ENCODE results near the gene RBCK1.

RBCK1 gene

DNA sequence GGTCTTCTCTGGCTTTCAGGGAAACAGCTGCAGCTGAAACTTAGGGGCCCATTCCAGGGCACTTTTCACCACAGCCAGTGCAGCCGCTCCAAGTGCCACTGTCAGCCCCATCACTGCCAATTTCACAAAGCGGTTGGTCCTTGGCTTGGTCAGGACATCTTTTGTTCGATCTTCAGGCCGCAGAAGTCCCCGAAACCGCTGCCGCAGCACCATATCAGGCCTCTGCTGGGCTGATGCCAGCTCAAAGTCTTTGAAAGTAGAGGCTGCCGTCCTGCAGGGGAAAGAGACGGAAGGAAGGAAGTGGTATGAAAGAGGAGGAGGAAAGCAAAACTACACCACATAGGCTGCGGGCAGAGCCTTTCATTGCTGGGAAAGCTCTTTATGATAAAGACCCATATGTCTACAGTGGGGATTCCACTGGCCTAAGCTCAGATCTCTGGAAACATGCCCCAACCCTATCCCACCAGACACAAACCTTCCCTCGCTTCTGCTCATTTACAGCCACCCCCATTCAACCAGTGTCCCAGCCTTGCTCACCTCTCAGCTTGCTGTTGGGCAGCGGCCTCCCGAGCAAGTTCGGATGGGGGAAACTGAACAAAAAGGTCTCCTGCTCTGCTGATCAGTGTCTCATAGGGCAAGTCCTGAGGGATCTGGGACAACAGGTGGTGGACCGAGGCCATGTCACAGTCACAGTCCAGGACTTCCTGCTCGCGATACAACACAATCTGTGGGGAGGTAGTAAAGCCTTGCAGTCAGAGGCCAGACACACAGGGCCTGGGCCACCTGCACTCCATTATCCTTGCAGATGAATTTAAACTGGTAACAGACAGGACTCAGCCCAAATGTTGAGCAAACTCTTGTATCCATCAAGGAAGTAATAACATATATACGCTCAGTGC, 30.7 kb downstream of the RBCK1 start:
- H3K4me3 ChIP-seq (ENCODE audit: low read depth, low read length) = no peak overlapping the region
- TF ChIP-seq, protein P1, sequence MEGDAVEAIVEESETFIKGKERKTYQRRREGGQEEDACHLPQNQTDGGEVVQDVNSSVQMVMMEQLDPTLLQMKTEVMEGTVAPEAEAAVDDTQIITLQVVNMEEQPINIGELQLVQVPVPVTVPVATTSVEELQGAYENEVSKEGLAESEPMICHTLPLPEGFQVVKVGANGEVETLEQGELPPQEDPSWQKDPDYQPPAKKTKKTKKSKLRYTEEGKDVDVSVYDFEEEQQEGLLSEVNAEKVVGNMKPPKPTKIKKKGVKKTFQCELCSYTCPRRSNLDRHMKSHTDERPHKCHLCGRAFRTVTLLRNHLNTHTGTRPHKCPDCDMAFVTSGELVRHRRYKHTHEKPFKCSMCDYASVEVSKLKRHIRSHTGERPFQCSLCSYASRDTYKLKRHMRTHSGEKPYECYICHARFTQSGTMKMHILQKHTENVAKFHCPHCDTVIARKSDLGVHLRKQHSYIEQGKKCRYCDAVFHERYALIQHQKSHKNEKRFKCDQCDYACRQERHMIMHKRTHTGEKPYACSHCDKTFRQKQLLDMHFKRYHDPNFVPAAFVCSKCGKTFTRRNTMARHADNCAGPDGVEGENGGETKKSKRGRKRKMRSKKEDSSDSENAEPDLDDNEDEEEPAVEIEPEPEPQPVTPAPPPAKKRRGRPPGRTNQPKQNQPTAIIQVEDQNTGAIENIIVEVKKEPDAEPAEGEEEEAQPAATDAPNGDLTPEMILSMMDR (IDR thresholded peaks at IDR 0.05; ENCODE audit: low read depth, low read length) = no peak

DNA sequence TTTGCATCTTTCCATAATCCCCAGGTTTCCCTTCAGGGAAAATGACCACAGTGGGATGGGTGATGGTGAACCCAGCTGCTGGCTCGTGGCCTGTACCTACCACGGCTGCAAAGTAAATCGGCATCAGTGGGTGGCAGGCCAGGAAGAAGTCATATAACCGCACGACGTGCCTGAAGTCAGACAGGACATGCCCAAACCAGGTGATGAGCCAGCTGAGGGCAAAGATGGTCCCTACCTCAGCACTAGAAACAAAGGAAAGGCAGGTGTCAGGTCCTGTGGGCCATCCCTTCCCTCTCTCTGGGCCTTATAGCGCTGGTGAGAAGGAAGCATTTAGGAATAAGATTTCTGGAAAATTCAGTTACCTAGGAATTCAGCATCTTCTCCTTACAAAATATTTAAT, 32.0 kb downstream of the RBCK1 start:
- no peak overlapping the region for H3K4me3 ChIP-seq (ENCODE audit: low read depth, low read length)
- TF ChIP-seq, protein P1 (IDR thresholded peaks at IDR 0.05; ENCODE audit: low read depth, low read length) = no peak

DNA sequence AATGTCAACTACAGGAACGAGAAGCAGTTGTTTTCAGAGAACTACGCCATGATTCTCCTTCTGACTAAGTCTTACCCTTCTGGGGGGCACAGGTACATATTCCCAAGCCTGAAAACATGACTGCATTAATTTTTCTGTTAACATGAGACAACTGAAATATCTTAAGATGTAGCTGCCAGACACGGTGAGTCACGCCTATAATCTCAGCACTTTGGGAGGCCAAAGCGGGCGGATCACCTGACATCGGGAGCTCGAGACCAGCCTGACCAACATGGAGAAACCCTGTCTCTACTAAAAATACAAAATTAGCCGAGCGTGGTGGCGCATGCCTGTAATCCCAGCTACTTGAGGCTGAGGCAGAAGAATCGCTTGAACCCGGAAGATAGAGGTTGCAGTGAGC, 32.5 kb downstream of the RBCK1 start:
- no peak overlapping the region for H3K4me3 ChIP-seq (ENCODE audit: low read depth, low read length)
- TF ChIP-seq, protein P1 (IDR thresholded peaks at IDR 0.05; ENCODE audit: low read depth, low read length) = no peak

DNA sequence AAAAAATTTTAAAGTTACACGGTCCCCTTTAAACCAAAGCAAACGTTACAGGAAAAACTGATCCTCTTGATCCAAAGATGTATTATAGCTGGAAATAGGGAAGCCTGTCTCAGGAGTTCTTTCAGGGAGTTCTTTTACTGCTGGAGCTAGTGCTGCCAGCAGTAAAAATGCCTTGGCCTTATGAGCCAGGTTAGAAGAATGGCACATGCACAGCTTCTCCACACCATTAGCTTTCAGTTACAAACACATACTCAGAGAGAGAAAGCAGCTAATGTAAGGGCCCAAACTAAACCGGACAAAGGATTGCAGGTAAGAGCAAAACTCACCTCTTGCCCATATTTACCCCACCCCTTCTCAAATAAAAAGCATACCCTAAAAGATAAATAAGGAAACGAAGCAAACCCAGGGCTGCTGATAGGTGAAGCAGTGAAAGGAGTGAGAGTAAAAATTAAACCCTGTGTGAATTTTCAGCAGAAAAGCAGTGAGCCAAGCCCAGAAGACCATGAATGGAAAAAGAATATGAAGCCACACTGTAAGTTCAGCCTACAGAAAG, 35.2 kb downstream of the RBCK1 start:
- H3K4me3 ChIP-seq (ENCODE audit: low read depth, low read length) = no peak overlapping the region
- TF ChIP-seq, protein P1 (IDR thresholded peaks at IDR 0.05; ENCODE audit: low read depth, low read length) = no peak

DNA sequence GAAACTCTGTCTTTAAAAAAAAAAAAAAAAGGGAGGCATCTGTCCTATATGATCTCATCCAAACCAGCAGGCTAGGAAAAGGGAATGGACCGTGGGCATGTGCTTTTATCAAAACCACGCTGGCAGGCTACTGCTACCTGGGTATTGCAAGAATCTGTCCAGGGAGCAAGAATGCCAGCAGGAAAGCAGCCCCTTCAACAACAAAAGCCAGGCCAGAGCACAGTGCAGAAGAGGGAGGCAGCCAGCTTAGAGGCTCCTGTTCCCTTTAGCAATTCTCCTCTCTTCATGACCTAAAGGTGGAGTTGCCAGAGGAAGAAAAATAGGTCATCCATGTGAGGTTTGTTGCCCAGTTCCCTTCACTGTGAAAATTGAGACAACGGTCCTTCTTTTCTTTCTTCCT, 36.0 kb downstream of the RBCK1 start:
- TF ChIP-seq, protein P1 (IDR thresholded peaks at IDR 0.05; ENCODE audit: low read depth, low read length) = no peak
- H3K4me3 ChIP-seq (ENCODE audit: low read depth, low read length) = no peak overlapping the region

DNA sequence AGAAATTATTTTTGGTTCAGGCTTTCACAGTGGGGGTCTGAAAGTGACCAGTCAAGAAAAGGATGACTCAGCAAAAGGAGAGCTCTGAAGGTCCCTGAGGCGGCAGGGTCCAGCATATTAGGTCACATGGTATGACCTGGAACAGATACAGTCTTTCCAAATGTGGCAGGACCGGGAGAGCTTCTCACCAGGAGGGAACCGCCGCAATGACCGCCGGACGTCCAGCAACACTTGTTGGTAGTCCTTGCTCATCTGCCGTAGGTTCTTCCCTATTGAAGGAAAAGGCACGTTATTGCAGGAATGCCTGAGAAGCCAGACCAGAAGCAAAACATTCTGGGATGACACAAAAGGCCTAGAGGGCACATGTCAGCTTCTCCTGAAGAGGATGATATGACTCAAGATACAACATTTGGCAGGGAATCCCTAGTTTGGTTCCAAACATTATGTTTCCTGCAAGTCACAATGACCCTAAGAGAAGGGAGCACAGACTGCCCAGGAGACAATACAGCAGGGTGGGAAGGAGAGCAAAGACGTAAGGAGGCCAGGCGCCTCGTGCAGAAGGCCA, 36.8 kb downstream of the RBCK1 start:
- TF ChIP-seq, protein P1 (IDR thresholded peaks at IDR 0.05; ENCODE audit: low read depth, low read length) = no peak

More for the DNA sequence above, 36.8 kb downstream of the RBCK1 start:
- no peak overlapping the region for H3K4me3 ChIP-seq (ENCODE audit: low read depth, low read length)

Measured in WI38 (cell line).